Fibroblast of lung (primary cell): Measurements from ENCODE around the gene FMNL2. TPM values are rescaled to one million over a fixed set of nuclear protein-coding genes. Genes with fewer than 3 reads are reported as not detected.

Source experiments
- DNase-seq, 2 donors: peaks; one replicate each; pipeline versions ENCODE4 v3.0.0 to v3.0.0-alpha.2; 2010; ENCODE audit warnings: low read depth in 2 of 2
- H2AFZ ChIP-seq: 2 replicates; pipeline ENCODE4 v1.5.1; 2012; ENCODE audit warnings: low read length, control low read depth, inconsistent platforms
- H3K27ac ChIP-seq: 2 replicates; pipeline ENCODE4 v1.5.1; 2011; ENCODE audit warnings: low read length, control low read depth; ENCODE audit not compliant: insufficient read depth
- H3K27me3 ChIP-seq: 2 replicates; pipeline ENCODE4 v1.5.1; 2011; ENCODE audit warnings: mild to moderate bottlenecking, low read length; ENCODE audit not compliant: control insufficient read depth, insufficient read depth
- H3K36me3 ChIP-seq: 2 replicates; pipeline ENCODE4 v1.5.1; 2011; ENCODE audit warnings: low read length; ENCODE audit not compliant: control insufficient read depth, insufficient read depth
- H3K4me1 ChIP-seq: 2 replicates; pipeline ENCODE4 v1.5.1; 2011; ENCODE audit warnings: low read length; ENCODE audit not compliant: control insufficient read depth, insufficient read depth; ENCODE audit errors: extremely low read depth
- H3K4me2 ChIP-seq: 2 replicates; pipeline ENCODE4 v1.5.1; 2011; ENCODE audit warnings: low read length, control low read depth; ENCODE audit not compliant: insufficient read depth; ENCODE audit errors: extremely low read depth
- H3K4me3 ChIP-seq, 4 experiments: fragments of 200-600 bp in 1 of 4; sonication (generic) in 1 of 4; replicated peaks in 1 of 4; 2 replicates each; pipeline ENCODE4 v1.5.1; 2011 to 2016; ENCODE audit warnings: low read length in 4 of 4, low read depth in 3 of 4, mild to moderate bottlenecking in 3 of 4, control low read depth in 2 of 4, inconsistent platforms in 1 of 4, mixed read lengths in 1 of 4; ENCODE audit not compliant: insufficient read depth in 1 of 4; ENCODE audit errors: control extremely low read depth in 1 of 4
- H3K79me2 ChIP-seq: 2 replicates; pipeline ENCODE4 v1.5.1; 2012; ENCODE audit warnings: mild to moderate bottlenecking, low read length, inconsistent platforms; ENCODE audit not compliant: control insufficient read depth, insufficient read depth
- H3K9ac ChIP-seq: 2 replicates; pipeline ENCODE4 v1.5.1; 2011; ENCODE audit warnings: mild to moderate bottlenecking, low read length, control low read depth; ENCODE audit not compliant: insufficient read depth
- H3K9me3 ChIP-seq: 2 replicates; pipeline ENCODE4 v1.5.1; 2012; ENCODE audit warnings: low read depth, low read length; ENCODE audit not compliant: control insufficient read depth, insufficient read depth
- H4K20me1 ChIP-seq: 2 replicates; pipeline ENCODE4 v1.5.1; 2011; ENCODE audit warnings: low read length; ENCODE audit not compliant: control insufficient read depth, insufficient read depth; ENCODE audit errors: extremely low read depth
- EZH2 ChIP-seq: IDR thresholded peaks from 2 replicates; pipeline ENCODE4 v1.5.1; 2012; ENCODE audit warnings: low read length, control low read depth, mild to moderate bottlenecking; ENCODE audit errors: missing control alignments
- polyA plus RNA-seq, 2 donors: library from polyadenylated mRNA; depleted of rRNA in 1 of 2; stranded (reverse) in 1 of 2; unstranded in 1 of 2; fragments of >200 nt; gene quantifications; 2 replicates each; pipeline ENCODE4 v1.2.1, GENCODE V29; 2011 to 2012; ENCODE audit warnings: missing spikeins in 1 of 2
- total RNA-seq: library from RNA; depleted of rRNA; stranded (reverse); fragments of >200 nt; gene quantifications from 2 replicates; pipeline ENCODE4 v1.2.1, GENCODE V29; 2014
- TF ChIP-seq, protein P1 (sequence below), 2 donors: IDR thresholded peaks in 1 of 2; conservative IDR thresholded peaks in 1 of 2; 1 replicate in 1 of 2; 2 replicates in 1 of 2; pipeline ENCODE4 v1.5.1; 2011 to 2012; ENCODE audit warnings: low read length in 2 of 2, control low read depth in 1 of 2, inconsistent platforms in 1 of 2, low read depth in 1 of 2, mild to moderate bottlenecking in 1 of 2

FMNL2 gene
- total and polyA plus RNA-seq, 2 donors (not counting 1 experiment from before 2014, with no cell fraction given) = 12.0 to 30.2 TPM

DNA sequence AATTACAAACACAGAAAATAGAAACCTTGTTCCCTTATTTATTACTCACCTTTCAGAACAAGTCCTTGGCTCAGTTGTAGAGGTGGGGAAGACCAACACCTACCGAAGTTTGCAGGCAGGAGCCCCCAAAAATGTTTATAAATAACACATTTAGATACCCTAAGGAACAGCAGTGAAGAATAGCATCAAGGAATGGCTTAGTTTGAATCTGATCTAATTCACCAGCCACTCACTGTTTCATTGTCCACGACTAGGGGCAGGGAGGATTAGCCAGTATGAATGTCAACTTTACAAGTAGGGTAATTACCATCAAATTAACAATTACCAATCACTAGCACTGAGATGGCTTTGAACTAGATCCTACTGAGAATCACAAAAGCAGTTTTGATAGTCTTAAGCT lies 316.9 kb downstream of the FMNL2 start:
- no peaks in the 10 kb centered on the region for H3K36me3 ChIP-seq
- no peaks in the 10 kb centered on the region for H3K9me3 ChIP-seq
- no peaks in the 10 kb centered on the region for H3K79me2 ChIP-seq
- H3K4me1 ChIP-seq = peaks cover 8% of the 10 kb centered on the region
- no peaks in the 10 kb centered on the region for H4K20me1 ChIP-seq
- H3K27ac ChIP-seq = no peak overlapping the region
- H3K27me3 ChIP-seq = no peaks in the 10 kb centered on the region
- no peak overlapping the region for H3K4me3 ChIP-seq
- TF ChIP-seq EZH2 = no peak
- TF ChIP-seq, protein P1, sequence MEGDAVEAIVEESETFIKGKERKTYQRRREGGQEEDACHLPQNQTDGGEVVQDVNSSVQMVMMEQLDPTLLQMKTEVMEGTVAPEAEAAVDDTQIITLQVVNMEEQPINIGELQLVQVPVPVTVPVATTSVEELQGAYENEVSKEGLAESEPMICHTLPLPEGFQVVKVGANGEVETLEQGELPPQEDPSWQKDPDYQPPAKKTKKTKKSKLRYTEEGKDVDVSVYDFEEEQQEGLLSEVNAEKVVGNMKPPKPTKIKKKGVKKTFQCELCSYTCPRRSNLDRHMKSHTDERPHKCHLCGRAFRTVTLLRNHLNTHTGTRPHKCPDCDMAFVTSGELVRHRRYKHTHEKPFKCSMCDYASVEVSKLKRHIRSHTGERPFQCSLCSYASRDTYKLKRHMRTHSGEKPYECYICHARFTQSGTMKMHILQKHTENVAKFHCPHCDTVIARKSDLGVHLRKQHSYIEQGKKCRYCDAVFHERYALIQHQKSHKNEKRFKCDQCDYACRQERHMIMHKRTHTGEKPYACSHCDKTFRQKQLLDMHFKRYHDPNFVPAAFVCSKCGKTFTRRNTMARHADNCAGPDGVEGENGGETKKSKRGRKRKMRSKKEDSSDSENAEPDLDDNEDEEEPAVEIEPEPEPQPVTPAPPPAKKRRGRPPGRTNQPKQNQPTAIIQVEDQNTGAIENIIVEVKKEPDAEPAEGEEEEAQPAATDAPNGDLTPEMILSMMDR (conservative IDR thresholded peaks at IDR 0.05 in 1 of 2, IDR thresholded peaks at IDR 0.05 in 1 of 2; ENCODE audit: low read depth in 1 of 2, low read length in 2 of 2) = no peak
- no peak for DNase-seq
- no peak overlapping the region for H3K9ac ChIP-seq
- H3K4me2 ChIP-seq = no peak overlapping the region
- H2AFZ ChIP-seq = no peak overlapping the region

DNA sequence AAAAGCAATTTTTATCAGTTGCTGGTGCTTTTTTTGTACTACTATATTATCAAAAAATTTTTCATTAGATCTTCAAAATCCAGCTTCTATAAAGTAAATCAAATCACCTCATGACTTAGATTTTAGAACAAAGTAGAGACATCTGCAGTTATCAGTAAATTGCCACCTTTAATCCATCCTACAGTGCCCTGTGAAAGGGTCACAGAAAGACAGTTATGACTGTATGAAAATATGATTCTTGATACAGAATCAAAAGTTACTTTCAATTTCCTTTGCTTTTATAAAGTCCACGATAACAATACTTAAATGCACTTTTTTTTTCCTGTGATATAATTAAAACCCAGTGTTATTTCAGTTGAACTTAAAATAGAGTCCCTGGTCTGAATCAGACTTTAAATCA lies 320.9 kb downstream of the FMNL2 start:
- no peak overlapping the region for H3K27ac ChIP-seq
- H3K27me3 ChIP-seq = no peaks in the 10 kb centered on the region
- no peak overlapping the region for H2AFZ ChIP-seq
- H3K36me3 ChIP-seq = peaks cover 2% of the 10 kb centered on the region
- no peaks in the 10 kb centered on the region for H3K79me2 ChIP-seq
- no peaks in the 10 kb centered on the region for H4K20me1 ChIP-seq
- H3K9me3 ChIP-seq = no peaks in the 10 kb centered on the region
- no peak overlapping the region for H3K4me3 ChIP-seq
- H3K9ac ChIP-seq = no peak overlapping the region
- no peak overlapping the region for H3K4me2 ChIP-seq
- H3K4me1 ChIP-seq = no peaks in the 10 kb centered on the region
- no peak for DNase-seq
- TF ChIP-seq EZH2 = no peak
- TF ChIP-seq, protein P1 (conservative IDR thresholded peaks at IDR 0.05 in 1 of 2, IDR thresholded peaks at IDR 0.05 in 1 of 2; ENCODE audit: low read depth in 1 of 2, low read length in 2 of 2) = no peak

- Histone ChIP-seq H3K79me2 (no peaks in the 10 kb centered on the region), H4K20me1 (no peaks in the 10 kb centered on the region), H3K4me2 (no peak overlapping the region), H3K27me3 (no peaks in the 10 kb centered on the region), H3K27ac (no peak overlapping the region), H3K4me1 (no peaks in the 10 kb centered on the region), H3K9ac (no peak overlapping the region), H2AFZ (no peak overlapping the region), H3K4me3 (no peak overlapping the region), H3K36me3 (peaks cover 4% of the 10 kb centered on the region), H3K9me3 (no peaks in the 10 kb centered on the region)
- DNase-seq = no peak
- TF ChIP-seq EZH2 = no peak
- TF ChIP-seq, protein P1 (conservative IDR thresholded peaks at IDR 0.05 in 1 of 2, IDR thresholded peaks at IDR 0.05 in 1 of 2; ENCODE audit: low read depth in 1 of 2, low read length in 2 of 2) = no peak
These were observed 322.1 kb downstream of the FMNL2 start for GRCh38 chr2:152657043-152657442.
